Adrenal gland (tissue), 12 donors: Measurements from ENCODE around the gene AP1S3. TPM values are rescaled to one million over a fixed set of nuclear protein-coding genes. Genes with fewer than 3 reads are reported as not detected.

ENCODE experiments used
- DNase-seq, 7 donors: peaks; one replicate each; pipeline ENCODE4 v3.0.0-alpha.2; 2019 to 2020
- H3K27ac ChIP-seq, 5 donors: fragments of 200-600 bp; sonication (generic) in 4 of 5; 1 replicate in 3 of 5; 2 replicates in 2 of 5; pipeline versions ENCODE4 v1.5.1 to v1.8.0; 2016 to 2020; ENCODE audit warnings: mild to moderate bottlenecking in 1 of 5
- H3K27me3 ChIP-seq: fragments of 200-600 bp; 2 replicates; pipeline ENCODE4 v1.8.0; 2021
- H3K36me3 ChIP-seq, 2 donors: fragments of 200-600 bp; replicated peaks in 1 of 2; 1 replicate in 1 of 2; 2 replicates in 1 of 2; pipeline versions ENCODE4 v1.5.1 to v1.8.0; 2018 to 2022
- H3K4me1 ChIP-seq, 2 donors: fragments of 200-600 bp; replicated peaks in 1 of 2; 1 replicate in 1 of 2; 2 replicates in 1 of 2; pipeline versions ENCODE4 v1.5.1 to v1.8.0; 2018 to 2021
- H3K4me3 ChIP-seq, 4 donors: fragments of 200-600 bp; sonication (generic) in 3 of 4; one replicate each; pipeline ENCODE4 v1.5.1; 2016 to 2018
- H3K9me3 ChIP-seq, 3 donors: fragments of 200-600 bp; sonication (generic) in 1 of 3; replicated peaks in 1 of 3; 1 replicate in 2 of 3; 2 replicates in 1 of 3; pipeline versions ENCODE4 v1.5.1 to v1.8.0; 2016 to 2021
- CTCF ChIP-seq, 6 experiments: fragments of 450-650 bp in 4 of 6; fragments of 200-600 bp in 2 of 6; sonication (generic) in 1 of 6; IDR thresholded peaks; 1 replicate in 5 of 6; 2 replicates in 1 of 6; pipeline versions ENCODE4 v1.5.1 to v1.8.0; 2016 to 2021; ENCODE audit warnings: antibody characterized with exemption in 6 of 6, mild to moderate bottlenecking in 2 of 6, moderate library complexity in 1 of 6
- POLR2A ChIP-seq, 2 donors: fragments of 450-650 bp; IDR thresholded peaks; one replicate each; pipeline ENCODE4 v1.6.1; 2017; ENCODE audit warnings: antibody characterized with exemption in 2 of 2, mild to moderate bottlenecking in 2 of 2, moderate library complexity in 1 of 2
- WGBS, 4 donors: extraction: QIAGEN DNeasy Blood & Tissue Kit in 2 of 4; methylation state at CpG; one replicate each; pipeline versions ENCODE4 v1.1.5 to v1.1.7; 2013 to 2017; 5-methylcytosine and 5-hydroxymethylcytosine counted together
- intact Hi-C, 2 donors: fragments of 100-400 bp; cut with DNase I; formaldehyde crosslinking; loops; one replicate each; pipeline versions ENCODE4 v1.14.1 to v1.15.0; 2022 to 2023
- polyA plus RNA-seq, 3 donors: library from polyadenylated mRNA; stranded (reverse); fragments of 200-250 nt in 2 of 3; fragments of 350-450 nt in 1 of 3; fragmentation: Illumina TruSeq in 1 of 3; extraction: RNeasy Lipid Tissue Mini Kit (QIAGEN cat#74804) in 1 of 3; gene quantifications; one replicate each; pipeline ENCODE4 v1.2.3, GENCODE V29; 2013 to 2014
- total RNA-seq, 9 donors: library from RNA; depleted of rRNA in 4 of 9; stranded (reverse); fragments of >200 nt in 4 of 9; fragments of 120-200 nt in 1 of 9; fragmentation: NEBNext Ultra II Directional in 1 of 9; extraction: Animal tissue kit (Norgen Biotek cat#: 25700) in 1 of 9; gene quantifications; one replicate each; pipeline versions ENCODE4 v1.1.0 to v1.2.4, GENCODE V29; 2013 to 2023
- donor health status: healthy with polysubstance abuse.
- donor health status: Bipolar disorder and iron deficiency.
- donor health status: DM: yes; HTN: yes; CAD: no.
- donor health status: DM: no; HTN: no; CAD: no.
- donor health status: DM: no; HTN: no; CAD: no.
- donor health status: DM: yes; HTN: yes; CAD: no.

Gene AP1S3
- total and polyA plus RNA-seq, 12 donors = 0.24 to 7.3 (median 1.3) TPM

- Histone ChIP-seq H3K4me1 (no peaks in the 10 kb centered on the region), H3K4me3 (no peak overlapping the region), H3K36me3 (no peaks in the 10 kb centered on the region), H3K27ac (no peak overlapping the region), H3K27me3 (no peaks in the 10 kb centered on the region), H3K9me3 (no peaks in the 10 kb centered on the region)
- 55 to 84% (median 80%) methylated on average over 2 to 5 of the region's 5 CpGs for WGBS, 4 donors
- DNase-seq = no peak
- TF ChIP-seq CTCF (IDR thresholded peaks at IDR 0.05) (no peak), POLR2A (IDR thresholded peaks at IDR 0.05) (no peak)
- intact Hi-C loops = no loop called here
Measured at GRCh38 chr2:223740679-223741078, 96.7 kb downstream of the AP1S3 start.

- H3K4me1 ChIP-seq = no peaks in the 10 kb centered on the region
- H3K27ac ChIP-seq = no peak overlapping the region
- TF ChIP-seq CTCF (IDR thresholded peaks at IDR 0.05) = no peak
- no peak for TF ChIP-seq POLR2A (IDR thresholded peaks at IDR 0.05)
- H3K4me3 ChIP-seq = no peak overlapping the region
- H3K36me3 ChIP-seq = no peaks in the 10 kb centered on the region
- no peak for DNase-seq
- H3K27me3 ChIP-seq = no peaks in the 10 kb centered on the region
- 84 to 90% (median 87%) methylated on average over 5 to 6 of the region's 6 CpGs for WGBS, 4 donors
- H3K9me3 ChIP-seq = no peaks in the 10 kb centered on the region
- intact Hi-C loops = no loop called here
Measured at GRCh38 chr2:223737207-223737606, 100.2 kb downstream of the AP1S3 start.

- H3K36me3 ChIP-seq = no peaks in the 10 kb centered on the region
- H3K27ac ChIP-seq = no peak overlapping the region
- H3K4me3 ChIP-seq = no peak overlapping the region
- intact Hi-C loops = no loop called here
- no peak for TF ChIP-seq CTCF (IDR thresholded peaks at IDR 0.05)
- TF ChIP-seq POLR2A (IDR thresholded peaks at IDR 0.05) = no peak
- 83 to 88% (median 84%) methylated on average over 4 of the region's 4 CpGs for WGBS, 4 donors
- no peaks in the 10 kb centered on the region for H3K27me3 ChIP-seq
- H3K4me1 ChIP-seq = no peaks in the 10 kb centered on the region
- no peak for DNase-seq
- no peaks in the 10 kb centered on the region for H3K9me3 ChIP-seq
Measured at GRCh38 chr2:223736488-223736887, 100.9 kb downstream of the AP1S3 start.

GRCh38 chr2:223735659-223736244 is 101.6 kb downstream of the AP1S3 start:
- H3K4me1 ChIP-seq = no peaks in the 10 kb centered on the region
- 76 to 85% (median 82%) methylated on average over 4 of the region's 4 CpGs for WGBS, 4 donors
- H3K4me3 ChIP-seq = no peak overlapping the region
- no peaks in the 10 kb centered on the region for H3K36me3 ChIP-seq
- H3K27me3 ChIP-seq = no peaks in the 10 kb centered on the region
- no peak overlapping the region for H3K27ac ChIP-seq
- H3K9me3 ChIP-seq = no peaks in the 10 kb centered on the region
- DNase-seq = no peak
- intact Hi-C loops = no loop called here
- TF ChIP-seq CTCF (IDR thresholded peaks at IDR 0.05) = no peak
- TF ChIP-seq POLR2A (IDR thresholded peaks at IDR 0.05) = no peak
